Raji (cell line): ENCODE data around the gene AGPAT2.

Experiments used
- POLR2A ChIP-seq: IDR thresholded peaks from 2 replicates; pipeline ENCODE4 v1.6.1; 2011; ENCODE audit warnings: low read depth, low read length, control low read depth; ENCODE audit not compliant: insufficient read depth

Gene AGPAT2

GRCh38 chr9:136687721-136688223 is 515 bp upstream of the AGPAT2 start:
- no peak for TF ChIP-seq POLR2A

DNA sequence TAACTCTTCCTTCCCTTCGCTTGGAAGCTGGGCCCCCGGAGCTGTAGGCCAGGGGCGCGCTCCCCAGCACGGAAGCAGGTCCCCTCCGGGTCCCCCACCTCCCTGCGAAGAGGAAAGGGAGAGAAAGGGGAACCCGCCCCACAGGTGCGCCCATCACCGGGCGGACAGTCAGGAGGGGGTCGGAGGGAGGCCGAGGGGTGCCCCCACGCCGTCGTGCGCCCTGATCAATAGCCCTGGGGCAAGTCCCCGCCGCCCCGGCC is 793 bp downstream of the AGPAT2 start:
- TF ChIP-seq POLR2A: no peak

GRCh38 chr9:136685790-136686533 is 1.3 kb downstream of the AGPAT2 start:
- TF ChIP-seq POLR2A: no peak

DNA sequence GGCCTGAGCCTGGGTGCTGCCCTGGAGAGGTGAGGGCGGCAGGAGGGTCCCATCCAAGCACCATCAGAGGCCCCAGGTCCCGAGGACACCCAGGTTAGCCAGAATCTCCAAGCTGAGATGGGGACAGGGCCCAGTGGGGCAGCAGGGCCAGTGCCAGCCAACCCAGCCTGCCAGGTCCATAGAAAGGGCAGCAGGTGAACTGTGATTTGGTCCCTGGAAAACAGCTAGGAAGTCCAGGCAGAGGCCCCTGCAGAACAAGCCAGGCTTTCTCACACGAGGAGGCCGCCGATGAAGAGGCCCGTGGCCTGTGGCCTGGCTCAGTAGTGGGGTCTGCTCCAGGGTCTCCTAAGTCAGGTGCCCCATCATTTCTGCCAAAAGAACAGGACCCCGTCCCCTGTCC is 2.0 kb downstream of the AGPAT2 start:
- TF ChIP-seq POLR2A: no peak

- no peak for TF ChIP-seq POLR2A
These were observed 2.5 kb downstream of the AGPAT2 start for GRCh38 chr9:136684799-136685198.

DNA sequence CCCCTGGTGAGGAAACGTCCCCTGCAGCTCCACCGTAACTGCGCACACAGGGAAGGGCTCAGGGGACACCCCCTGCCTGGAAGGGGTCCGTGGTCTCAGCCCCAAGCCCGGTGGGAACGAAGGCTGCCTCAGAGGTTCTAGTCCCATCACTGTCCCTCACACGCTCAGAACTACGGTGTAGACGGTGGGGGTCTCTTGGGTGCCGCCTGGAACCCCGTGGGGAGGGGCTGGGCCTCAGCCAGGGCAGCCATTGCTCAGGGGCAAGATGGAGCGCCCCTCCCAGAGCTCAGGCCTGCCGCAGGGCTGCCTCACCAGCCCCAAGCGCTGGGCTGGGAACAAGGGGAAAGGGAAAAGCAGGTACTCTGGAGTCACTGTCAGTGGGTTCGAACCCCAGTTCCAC is 2.9 kb downstream of the AGPAT2 start:
- no peak for TF ChIP-seq POLR2A

- TF ChIP-seq POLR2A: no peak
These were observed 3.5 kb downstream of the AGPAT2 start for GRCh38 chr9:136683755-136684154.

DNA sequence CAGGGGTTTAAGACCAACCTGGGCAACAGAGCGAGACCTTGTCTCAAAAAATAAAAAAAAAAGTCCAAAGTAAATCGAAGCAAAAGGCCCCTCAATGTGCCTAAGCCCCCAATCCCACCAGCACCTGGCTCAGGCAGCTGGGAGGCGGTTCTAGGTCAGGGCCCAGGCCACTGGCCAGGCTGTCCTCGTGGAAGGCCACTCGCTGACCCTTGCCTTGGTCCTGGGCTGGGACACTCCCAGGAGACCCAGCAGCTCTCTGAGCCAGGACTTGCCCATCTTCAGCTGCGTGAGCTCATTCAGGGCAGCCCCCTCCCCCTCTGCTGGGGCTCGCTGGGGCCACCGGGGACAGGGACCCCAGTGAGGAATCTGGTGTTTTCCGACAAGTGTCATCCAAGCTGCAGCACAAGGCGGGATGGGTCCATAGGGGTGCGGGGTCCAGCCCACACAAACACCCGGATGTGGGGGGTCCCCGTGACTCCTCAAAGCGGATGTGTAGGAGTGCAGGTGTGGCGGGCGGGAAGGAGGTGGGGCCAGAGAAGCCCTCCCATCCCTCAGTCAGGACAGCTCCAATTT is 4.0 kb downstream of the AGPAT2 start:
- no peak for TF ChIP-seq POLR2A

GRCh38 chr9:136682710-136683109 is 4.5 kb downstream of the AGPAT2 start:
- TF ChIP-seq POLR2A: no peak

DNA sequence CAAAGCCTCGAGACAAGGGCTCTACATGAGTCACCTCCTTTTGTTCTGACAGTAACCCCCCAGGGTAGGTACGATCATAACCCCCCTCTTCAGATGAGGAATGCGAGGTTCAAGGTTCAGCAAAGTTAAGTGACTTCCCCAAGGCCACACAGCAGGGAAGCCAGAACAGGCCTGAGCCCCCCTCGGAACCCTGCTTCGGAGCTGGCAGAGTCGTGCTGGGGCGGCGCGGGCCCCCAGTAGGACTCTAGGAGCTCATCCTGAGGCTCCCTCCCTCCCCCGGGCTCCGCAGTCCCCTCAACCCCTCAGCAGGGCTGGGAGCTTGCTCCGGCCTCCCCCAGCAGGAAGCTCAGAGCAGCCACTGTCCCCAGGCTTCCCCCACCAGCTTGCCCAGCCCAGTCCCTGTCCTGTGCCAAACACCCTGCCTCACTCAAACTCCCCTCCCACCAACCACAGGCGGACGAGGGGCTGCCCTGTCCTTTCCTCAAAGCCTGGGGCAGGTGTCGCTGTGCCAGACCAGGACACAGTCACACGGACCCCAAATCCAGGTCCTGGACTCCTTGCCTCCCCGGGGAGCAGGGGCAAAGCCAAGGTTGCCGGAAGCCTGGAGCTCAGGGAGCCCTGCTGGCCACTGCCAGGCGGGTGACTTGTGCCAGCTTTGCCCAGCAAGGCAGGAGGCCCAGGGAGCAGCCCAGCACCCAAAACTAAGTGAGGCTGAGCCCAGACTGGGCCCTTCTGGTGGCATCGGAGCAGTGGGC is 5.1 kb downstream of the AGPAT2 start:
- no peak for TF ChIP-seq POLR2A

GRCh38 chr9:136681029-136681428 is 6.2 kb downstream of the AGPAT2 start:
- TF ChIP-seq POLR2A: no peak

DNA sequence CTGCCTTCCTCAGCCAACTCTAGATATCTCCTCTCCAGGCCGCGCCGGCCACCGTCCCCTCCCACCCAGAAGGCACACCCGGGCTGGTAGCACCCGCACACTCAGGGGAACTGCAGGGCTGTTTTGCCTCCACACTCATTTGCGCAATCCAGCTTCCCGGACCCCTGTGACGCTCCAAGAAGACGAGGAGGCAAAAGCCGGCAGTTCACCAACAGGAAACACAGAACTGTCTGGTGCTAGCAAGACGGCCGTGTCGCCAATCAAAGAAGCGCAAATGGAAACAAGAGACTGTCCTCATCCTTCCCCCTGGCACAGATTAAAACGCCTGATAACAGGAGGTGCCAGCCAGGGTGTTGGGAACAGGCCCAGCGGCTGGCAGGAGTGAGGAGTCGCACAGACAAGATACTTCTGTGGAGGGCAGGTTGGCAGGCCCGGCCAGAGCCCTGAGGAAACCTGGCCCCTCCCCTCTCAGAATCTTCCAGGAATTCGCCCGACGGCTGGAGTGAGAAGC is 7.8 kb downstream of the AGPAT2 start:
- no peak for TF ChIP-seq POLR2A

- TF ChIP-seq POLR2A: no peak
These were observed 8.6 kb downstream of the AGPAT2 start for GRCh38 chr9:136678624-136679023.

DNA sequence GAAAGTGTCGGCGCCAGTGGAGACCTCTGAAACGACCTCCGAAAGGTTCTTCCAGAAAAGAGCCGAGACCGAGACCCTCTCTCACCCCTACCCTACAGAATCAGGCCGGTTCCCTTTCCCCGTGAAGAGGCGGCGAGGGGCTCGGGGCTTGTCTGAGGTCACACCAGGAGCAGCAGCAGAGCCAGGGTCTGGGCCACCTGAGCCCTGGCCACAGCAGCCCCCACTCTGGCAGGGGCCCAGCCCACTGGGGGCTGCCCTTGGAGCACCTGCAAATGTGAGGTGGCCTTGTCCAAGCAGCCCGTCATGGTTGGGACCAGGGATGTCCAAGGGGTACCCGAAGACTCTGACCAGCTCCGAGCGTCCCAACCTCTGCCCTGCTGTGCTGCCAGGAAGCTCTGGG is 9.2 kb downstream of the AGPAT2 start:
- TF ChIP-seq POLR2A: no peak

DNA sequence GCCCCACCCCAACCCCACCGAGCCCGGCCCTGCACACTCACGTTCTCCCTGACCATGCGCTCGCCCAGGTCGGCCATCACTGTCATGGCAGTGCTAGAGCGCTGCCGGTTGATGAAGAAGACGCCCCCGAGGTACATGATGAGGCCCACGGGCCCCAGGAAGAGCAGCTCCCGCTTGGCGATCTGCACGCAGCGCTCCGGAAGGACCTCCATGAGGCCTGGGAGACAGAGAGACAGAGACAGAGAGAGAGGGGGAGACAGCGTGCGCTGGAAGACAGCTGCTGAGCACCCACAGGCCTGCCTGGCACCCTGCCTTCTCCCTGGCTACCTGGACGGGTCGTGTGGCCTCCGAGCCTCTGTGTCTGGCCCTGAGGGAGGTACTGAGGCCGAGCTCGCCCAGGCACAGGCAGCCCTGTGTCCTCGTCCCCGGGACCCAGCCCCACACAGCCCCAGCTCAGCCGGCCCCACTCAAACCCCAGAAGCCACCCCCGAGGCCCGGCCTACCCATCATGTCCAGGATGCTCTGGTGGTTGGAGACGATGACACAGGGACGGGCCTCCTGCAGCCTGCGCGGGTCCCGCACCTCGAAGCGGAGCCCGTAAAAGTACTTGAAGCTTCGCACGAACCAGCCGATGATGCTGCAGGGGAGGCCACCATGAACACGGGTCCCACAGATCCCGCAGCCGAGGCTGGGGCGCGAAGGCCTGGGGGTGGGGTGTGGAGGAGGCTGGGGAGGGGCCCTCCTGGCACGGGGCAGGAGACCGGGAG is 10.2 kb downstream of the AGPAT2 start:
- no peak for TF ChIP-seq POLR2A
